PC-9 (cell line): ENCODE measurements around the gene SIPA1L3.

ENCODE experiments used
- EZH2 ChIP-seq: fragments of 200-600 bp; sonication (generic); IDR thresholded peaks from 2 replicates; pipeline ENCODE4 v1.8.0; 2017; ENCODE audit warnings: antibody characterized with exemption, low read depth
- TF ChIP-seq, protein P1 (sequence below): fragments of 200-600 bp; sonication (generic); conservative IDR thresholded peaks from 2 replicates; pipeline ENCODE4 v1.6.1; 2017; ENCODE audit warnings: mixed run types, antibody characterized with exemption, mild to moderate bottlenecking, moderate library complexity

DNA sequence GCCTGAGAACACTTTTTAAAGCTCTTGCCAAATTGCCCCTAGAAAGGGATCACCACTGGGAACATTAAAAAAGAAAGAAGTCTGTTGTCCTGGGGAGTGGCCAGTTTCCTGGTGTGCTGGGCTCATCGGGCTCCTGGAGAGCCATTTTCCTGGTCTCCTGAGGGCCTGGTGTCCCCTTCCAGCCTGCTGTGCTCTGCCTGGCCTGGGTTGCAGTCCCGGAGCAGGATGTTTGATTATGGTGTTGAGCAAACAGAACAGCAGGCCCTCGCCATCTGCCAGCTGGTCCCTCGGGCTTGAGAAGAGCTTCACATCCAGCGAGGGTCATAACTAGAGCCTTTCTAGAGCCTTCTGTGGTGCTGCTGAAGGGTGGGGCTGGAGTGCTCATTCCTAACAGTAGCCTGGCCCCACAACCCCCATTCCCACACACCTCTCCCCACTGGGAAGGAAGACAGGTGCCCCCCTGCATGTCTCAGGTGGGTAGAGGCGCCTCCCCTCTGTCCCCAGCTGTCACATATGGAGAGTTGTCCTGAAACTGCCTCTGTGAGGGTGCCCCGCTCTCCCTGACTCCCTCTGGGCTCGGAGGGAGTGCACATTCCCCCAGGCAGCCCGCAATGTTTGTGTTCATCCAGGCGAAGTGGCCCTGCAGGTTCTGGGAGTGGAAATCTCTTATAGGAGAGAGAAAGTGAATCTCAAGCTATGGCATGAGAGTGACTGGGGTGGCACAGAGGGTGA is 151.1 kb downstream of the SIPA1L3 start:
- TF ChIP-seq, protein P1, sequence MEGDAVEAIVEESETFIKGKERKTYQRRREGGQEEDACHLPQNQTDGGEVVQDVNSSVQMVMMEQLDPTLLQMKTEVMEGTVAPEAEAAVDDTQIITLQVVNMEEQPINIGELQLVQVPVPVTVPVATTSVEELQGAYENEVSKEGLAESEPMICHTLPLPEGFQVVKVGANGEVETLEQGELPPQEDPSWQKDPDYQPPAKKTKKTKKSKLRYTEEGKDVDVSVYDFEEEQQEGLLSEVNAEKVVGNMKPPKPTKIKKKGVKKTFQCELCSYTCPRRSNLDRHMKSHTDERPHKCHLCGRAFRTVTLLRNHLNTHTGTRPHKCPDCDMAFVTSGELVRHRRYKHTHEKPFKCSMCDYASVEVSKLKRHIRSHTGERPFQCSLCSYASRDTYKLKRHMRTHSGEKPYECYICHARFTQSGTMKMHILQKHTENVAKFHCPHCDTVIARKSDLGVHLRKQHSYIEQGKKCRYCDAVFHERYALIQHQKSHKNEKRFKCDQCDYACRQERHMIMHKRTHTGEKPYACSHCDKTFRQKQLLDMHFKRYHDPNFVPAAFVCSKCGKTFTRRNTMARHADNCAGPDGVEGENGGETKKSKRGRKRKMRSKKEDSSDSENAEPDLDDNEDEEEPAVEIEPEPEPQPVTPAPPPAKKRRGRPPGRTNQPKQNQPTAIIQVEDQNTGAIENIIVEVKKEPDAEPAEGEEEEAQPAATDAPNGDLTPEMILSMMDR: no peak
- TF ChIP-seq EZH2: no peak
